Body of pancreas (tissue), 4 donors: ENCODE measurements around the gene TMSB4X.

ENCODE experiments used
- POLR2A ChIP-seq, 3 donors: fragments of 450-650 bp; IDR thresholded peaks; one replicate each; pipeline ENCODE4 v1.6.1; 2016; ENCODE audit warnings: antibody characterized with exemption in 3 of 3, mild to moderate bottlenecking in 2 of 3
- TF ChIP-seq, protein P1 (sequence below), 7 experiments: fragments of 450-650 bp in 4 of 7; fragments of 200-600 bp in 3 of 7; sonication (generic) in 3 of 7; IDR thresholded peaks; one replicate each; pipeline ENCODE4 v1.5.1; 2016 to 2019; ENCODE audit warnings: antibody characterized with exemption in 7 of 7

DNA sequence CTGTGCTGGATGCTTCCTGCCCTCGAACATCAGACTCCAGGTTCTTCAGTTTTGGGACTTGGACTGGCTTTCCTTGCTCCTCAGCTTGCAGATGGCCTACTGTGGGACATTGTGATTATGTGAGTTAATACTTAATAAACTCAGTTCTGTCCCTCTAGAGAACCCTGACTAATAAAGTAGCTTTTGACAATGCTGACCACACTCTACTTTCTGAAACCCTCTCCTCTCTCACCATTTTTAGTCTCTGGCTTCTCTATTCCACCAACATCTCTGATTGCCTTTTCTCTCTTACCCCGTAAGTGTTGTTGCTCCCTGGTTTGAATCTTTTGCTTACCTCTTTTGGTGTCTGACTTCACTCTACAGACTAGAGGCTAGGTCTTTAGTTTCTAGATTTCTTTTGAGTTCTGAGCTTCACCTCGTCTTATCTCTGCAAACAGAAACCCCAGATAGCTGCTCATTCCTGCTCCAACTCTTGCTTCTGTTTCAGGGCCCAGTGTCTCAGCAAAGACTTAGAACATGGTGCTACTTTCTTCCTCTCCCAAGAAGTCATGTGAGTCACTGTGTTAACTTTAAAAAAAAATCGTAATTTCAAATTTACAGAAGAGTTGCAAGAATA, 11.4 kb downstream of the TMSB4X start:
- TF ChIP-seq, protein P1, sequence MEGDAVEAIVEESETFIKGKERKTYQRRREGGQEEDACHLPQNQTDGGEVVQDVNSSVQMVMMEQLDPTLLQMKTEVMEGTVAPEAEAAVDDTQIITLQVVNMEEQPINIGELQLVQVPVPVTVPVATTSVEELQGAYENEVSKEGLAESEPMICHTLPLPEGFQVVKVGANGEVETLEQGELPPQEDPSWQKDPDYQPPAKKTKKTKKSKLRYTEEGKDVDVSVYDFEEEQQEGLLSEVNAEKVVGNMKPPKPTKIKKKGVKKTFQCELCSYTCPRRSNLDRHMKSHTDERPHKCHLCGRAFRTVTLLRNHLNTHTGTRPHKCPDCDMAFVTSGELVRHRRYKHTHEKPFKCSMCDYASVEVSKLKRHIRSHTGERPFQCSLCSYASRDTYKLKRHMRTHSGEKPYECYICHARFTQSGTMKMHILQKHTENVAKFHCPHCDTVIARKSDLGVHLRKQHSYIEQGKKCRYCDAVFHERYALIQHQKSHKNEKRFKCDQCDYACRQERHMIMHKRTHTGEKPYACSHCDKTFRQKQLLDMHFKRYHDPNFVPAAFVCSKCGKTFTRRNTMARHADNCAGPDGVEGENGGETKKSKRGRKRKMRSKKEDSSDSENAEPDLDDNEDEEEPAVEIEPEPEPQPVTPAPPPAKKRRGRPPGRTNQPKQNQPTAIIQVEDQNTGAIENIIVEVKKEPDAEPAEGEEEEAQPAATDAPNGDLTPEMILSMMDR (IDR thresholded peaks at IDR 0.05), result no peak
- TF ChIP-seq POLR2A (IDR thresholded peaks at IDR 0.05), result no peak
